K562 (cell line): ENCODE measurements around the gene CHD2. TPM values are rescaled to one million over a fixed set of nuclear protein-coding genes. Genes with fewer than 3 reads are reported as not detected.

Experiments
- E2F5 ChIP-seq: sonication (generic); formaldehyde crosslinking; IDR thresholded peaks from 2 replicates; pipeline ENCODE4 v1.8.0; 2022; ENCODE audit warnings: mild to moderate bottlenecking, missing genetic modification reagents
- E2F8 ChIP-seq: fragments of 450-650 bp; IDR thresholded peaks from 2 replicates; pipeline ENCODE4 v1.7.1; 2018; ENCODE audit warnings: mild to moderate bottlenecking, low read depth; ENCODE audit not compliant: partially characterized antibody
- GATA2 ChIP-seq: sonication (generic); formaldehyde crosslinking; IDR thresholded peaks from 2 replicates; pipeline ENCODE4 v1.4.0; 2020; ENCODE audit warnings: mild to moderate bottlenecking, missing genetic modification reagents
- IRF2 ChIP-seq: sonication (generic); formaldehyde crosslinking; IDR thresholded peaks from 2 replicates; pipeline ENCODE4 v1.8.1; 2022; ENCODE audit warnings: mild to moderate bottlenecking, missing genetic modification reagents
- MAFK ChIP-seq: IDR thresholded peaks from 2 replicates; pipeline ENCODE4 v1.6.1; 2011; ENCODE audit warnings: low read length, improper control_type of control experiment
- MBD2 ChIP-seq: sonication (generic); IDR thresholded peaks from 2 replicates; pipeline ENCODE4 v1.6.1; 2016; ENCODE audit warnings: low read depth, borderline replicate concordance
- MNT ChIP-seq, 2 experiments: fragments of 450-650 bp; conservative IDR thresholded peaks; 2 replicates each; pipeline ENCODE4 v1.6.1; 2017; ENCODE audit warnings: mild to moderate bottlenecking in 2 of 2, moderate library complexity in 2 of 2
- NCOA4 ChIP-seq: fragments of 450-650 bp; IDR thresholded peaks from 2 replicates; pipeline ENCODE4 v1.6.1; 2018; ENCODE audit warnings: mild to moderate bottlenecking; ENCODE audit not compliant: partially characterized antibody
- NFE2 ChIP-seq: IDR thresholded peaks from 2 replicates; pipeline ENCODE4 v1.6.1; 2014; ENCODE audit warnings: antibody characterized with exemption, low read depth
- PRPF4 ChIP-seq: fragments of 200-400 bp; formaldehyde crosslinking; IDR thresholded peaks from one replicate; pipeline ENCODE4 v1.6.1; 2017; ENCODE audit warnings: low read length, low read depth, mild to moderate bottlenecking; ENCODE audit not compliant: insufficient read depth, poor library complexity, severe bottlenecking
- PURB ChIP-seq: sonication (generic); formaldehyde crosslinking; IDR thresholded peaks from 2 replicates; pipeline ENCODE4 v1.9.0; 2021; ENCODE audit warnings: low read depth, mild to moderate bottlenecking, missing genetic modification reagents
- RBM34 ChIP-seq: fragments of 200-400 bp; formaldehyde crosslinking; IDR thresholded peaks from 2 replicates; pipeline ENCODE4 v1.6.1; 2018; ENCODE audit warnings: low read length, borderline replicate concordance; ENCODE audit not compliant: insufficient read depth
- RBM39 ChIP-seq: fragments of 200-400 bp; formaldehyde crosslinking; optimal IDR thresholded peaks from 2 replicates; pipeline ENCODE3; 2018; ENCODE audit warnings: low read depth, low read length
- SIN3B ChIP-seq: fragments of 450-650 bp; IDR thresholded peaks from 2 replicates; pipeline ENCODE4 v1.6.1; 2017; ENCODE audit warnings: low read depth, mild to moderate bottlenecking, moderate library complexity
- TEAD2 ChIP-seq: fragments of 450-650 bp; IDR thresholded peaks from 2 replicates; pipeline ENCODE4 v1.6.1; 2016; ENCODE audit warnings: missing genetic modification characterization, control low read depth, missing compliant biosample characterization
- U2AF1 ChIP-seq: fragments of 200-400 bp; formaldehyde crosslinking; optimal IDR thresholded peaks from 2 replicates; pipeline ENCODE3; 2017; ENCODE audit warnings: mild to moderate bottlenecking, low read depth, low read length, moderate library complexity
- ZHX1 ChIP-seq: fragments of 150-350 bp; conservative IDR thresholded peaks from 2 replicates; pipeline ENCODE4 v1.6.1; 2014; ENCODE audit warnings: low read length
- ZNF143 ChIP-seq: sonication (generic); formaldehyde crosslinking; IDR thresholded peaks from 2 replicates; pipeline ENCODE4 v1.9.0; 2022; ENCODE audit warnings: mild to moderate bottlenecking, missing genetic modification reagents
- ZNF23 ChIP-seq: fragments of 250-450 bp; sonication (Bioruptor Pico); IDR thresholded peaks from 2 replicates; pipeline ENCODE4 v1.4.0; 2020; ENCODE audit warnings: mild to moderate bottlenecking
- ZNF79 ChIP-seq: fragments of 250-450 bp; sonication (Bioruptor Pico); IDR thresholded peaks from 2 replicates; pipeline ENCODE4 v1.4.0; 2020; ENCODE audit warnings: low read depth, mild to moderate bottlenecking, moderate library complexity
- polyA plus RNA-seq, 8 experiments: library from polyadenylated mRNA; depleted of rRNA in 4 of 8; stranded (reverse) in 5 of 8; unstranded in 3 of 8; fragments of >200 nt; fragmentation: Nextera tagmentation in 2 of 8; fragmentation: Illumina TruSeq in 1 of 8; extraction: Ambion mirVana in 2 of 8; extraction: Trizol in 1 of 8; gene quantifications; 2 replicates each; pipeline versions ENCODE4 v1.2.1 to v1.2.3, GENCODE V29; 2011 to 2014; ENCODE audit warnings: inconsistent platforms in 1 of 8, missing spikeins in 1 of 8
- total RNA-seq, 7 experiments: library from RNA; depleted of rRNA in 6 of 7; stranded (reverse); fragments of >200 nt in 6 of 7; fragmentation: Illumina TruSeq in 2 of 7; extraction: Trizol in 2 of 7; gene quantifications; 2 replicates each; pipeline versions ENCODE4 v1.2.1 to v1.2.3, GENCODE V29; 2011 to 2021; ENCODE audit warnings: low replicate concordance in 1 of 7

The CHD2 gene
- total and polyA plus RNA-seq, 9 of the 15 experiments (the other 6 are each of a cell fraction or from before 2014, with no cell fraction given) = 38.9 to 70.8 (median 56.2) TPM

- TF ChIP-seq MNT (conservative IDR thresholded peaks at IDR 0.05) (peak; percentile 5 to 6; a peak in 1 of 4 replicates), PURB (CRISPR knock-in tag) (no peak), NCOA4 (no peak), MAFK (no peak), E2F8 (no peak), TEAD2 (tag) (no peak), SIN3B (0 out of 2 replicates have a peak, but pooled peaks have one; percentile 29), RBM34 (no peak), RBM39 (no peak), PRPF4 (peak; percentile 16), E2F5 (CRISPR knock-in tag) (no peak), NFE2 (no peak), IRF2 (CRISPR knock-in tag) (no peak), GATA2 (CRISPR knock-in tag) (no peak), U2AF1 (no peak), ZNF79 (no peak), ZNF23 (CRISPR knock-in tag) (no peak), MBD2 (no peak), ZHX1 (no peak), ZNF143 (no peak)
These were observed 17.4 kb upstream of the CHD2 start (continued) for GRCh38 chr15:92882697-92883162.
